AG10803 (cell line): ENCODE results near the gene PRPF19.

ENCODE experiments used
- DNase-seq: peaks from one replicate; pipeline ENCODE4 v3.0.0; 2010; ENCODE audit warnings: low read depth
- H3K4me3 ChIP-seq: 2 replicates; pipeline ENCODE4 v1.5.1; 2011; ENCODE audit warnings: mild to moderate bottlenecking, low read length, control low read depth
- TF ChIP-seq, protein P1 (sequence below): conservative IDR thresholded peaks from 2 replicates; pipeline ENCODE4 v1.5.1; 2011; ENCODE audit warnings: mild to moderate bottlenecking, low read length, control low read depth, inconsistent platforms

PRPF19 gene

DNA sequence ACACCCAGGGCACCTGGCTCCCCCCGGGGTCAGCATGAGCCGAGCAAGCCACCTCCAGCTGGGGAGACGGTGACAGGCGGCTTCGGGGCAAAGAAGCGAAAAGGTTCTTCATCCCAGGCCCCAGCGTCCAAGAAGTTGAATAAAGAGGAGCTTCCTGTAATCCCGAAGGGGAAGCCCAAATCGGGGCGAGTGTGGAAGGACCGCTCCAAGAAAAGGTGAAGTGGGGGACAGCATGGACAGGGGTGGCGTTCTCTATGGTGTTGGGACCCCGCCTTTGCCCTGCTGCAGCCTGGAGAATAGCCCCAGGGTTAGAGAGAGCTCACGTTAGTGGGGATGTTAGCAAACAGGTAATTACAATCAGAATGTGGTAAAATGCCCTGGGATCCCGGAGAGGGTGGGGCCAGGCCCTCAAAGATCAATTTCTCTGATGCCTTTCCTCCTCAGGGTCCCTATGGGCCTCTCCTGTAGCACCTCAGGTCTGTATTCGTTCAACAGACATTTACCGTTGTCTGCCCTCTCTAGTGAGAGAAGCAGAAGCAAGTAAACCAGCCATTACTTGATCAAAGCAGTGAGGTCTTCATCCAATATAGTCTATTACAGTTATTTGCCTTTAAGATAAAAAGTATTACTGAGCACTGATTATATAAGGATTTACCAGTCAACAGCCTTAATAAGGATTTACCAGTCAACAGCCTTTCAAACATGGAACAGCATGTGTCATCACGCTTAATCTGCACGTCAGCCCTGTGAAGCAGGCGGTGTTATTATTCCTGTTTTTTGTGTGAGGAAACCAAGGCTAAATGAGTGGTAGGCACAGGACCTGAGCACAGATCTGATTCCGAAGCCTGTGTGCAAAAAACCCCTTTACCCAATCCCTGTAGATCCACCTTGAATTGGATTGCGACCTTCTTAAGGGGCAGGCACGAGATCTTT lies 63.5 kb downstream of the PRPF19 start:
- DNase-seq: peak; percentile 7
- TF ChIP-seq, protein P1, sequence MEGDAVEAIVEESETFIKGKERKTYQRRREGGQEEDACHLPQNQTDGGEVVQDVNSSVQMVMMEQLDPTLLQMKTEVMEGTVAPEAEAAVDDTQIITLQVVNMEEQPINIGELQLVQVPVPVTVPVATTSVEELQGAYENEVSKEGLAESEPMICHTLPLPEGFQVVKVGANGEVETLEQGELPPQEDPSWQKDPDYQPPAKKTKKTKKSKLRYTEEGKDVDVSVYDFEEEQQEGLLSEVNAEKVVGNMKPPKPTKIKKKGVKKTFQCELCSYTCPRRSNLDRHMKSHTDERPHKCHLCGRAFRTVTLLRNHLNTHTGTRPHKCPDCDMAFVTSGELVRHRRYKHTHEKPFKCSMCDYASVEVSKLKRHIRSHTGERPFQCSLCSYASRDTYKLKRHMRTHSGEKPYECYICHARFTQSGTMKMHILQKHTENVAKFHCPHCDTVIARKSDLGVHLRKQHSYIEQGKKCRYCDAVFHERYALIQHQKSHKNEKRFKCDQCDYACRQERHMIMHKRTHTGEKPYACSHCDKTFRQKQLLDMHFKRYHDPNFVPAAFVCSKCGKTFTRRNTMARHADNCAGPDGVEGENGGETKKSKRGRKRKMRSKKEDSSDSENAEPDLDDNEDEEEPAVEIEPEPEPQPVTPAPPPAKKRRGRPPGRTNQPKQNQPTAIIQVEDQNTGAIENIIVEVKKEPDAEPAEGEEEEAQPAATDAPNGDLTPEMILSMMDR: no peak
- H3K4me3 ChIP-seq: peak overlapping the region; percentile 94

GRCh38 chr11:60841797-60842667 lies 64.4 kb downstream of the PRPF19 start, which contains the start of gene CCDC86:
Gene CCDC86 (plus strand): TSS chr11:60842113. CDS start chr11:60842125, 12 bp downstream.
- peak within 1 kb of the TSS; percentile 94 for H3K4me3 ChIP-seq

More at GRCh38 chr11:60841797-60842667, 64.4 kb downstream of the PRPF19 start, which contains the start of gene CCDC86:
- TF ChIP-seq, protein P1: no peak
- DNase-seq: peak; percentile 92
